Ovary (tissue), 9 donors: ENCODE measurements around the gene LRRC4C. TPM values are rescaled to one million over a fixed set of nuclear protein-coding genes. Genes with fewer than 3 reads are reported as not detected.
A peak's percentile ranks its signal among the peaks of the same experiment; 100 is the strongest.
"Not testable (repeated sequence)": the region's sequence is repeated elsewhere in the genome, so short reads cannot be mapped to it uniquely, and the experiment has no call there.

ENCODE experiments used
- DNase-seq, 5 donors: peaks; one replicate each; pipeline ENCODE4 v3.0.0-alpha.2; 2019 to 2020
- H3K27ac ChIP-seq, 2 donors: fragments of 200-600 bp; one replicate each; pipeline versions ENCODE4 v1.5.1 to v1.8.0; 2019 to 2022
- H3K27me3 ChIP-seq: fragments of 200-600 bp; one replicate; pipeline ENCODE4 v1.8.0; 2022
- H3K36me3 ChIP-seq: fragments of 200-600 bp; sonication (generic); one replicate; pipeline ENCODE4 v1.5.1; 2019
- H3K4me1 ChIP-seq: one replicate; pipeline ENCODE4 v1.8.1; 2013; ENCODE audit warnings: mild to moderate bottlenecking, moderate library complexity; ENCODE audit not compliant: insufficient read depth
- H3K4me3 ChIP-seq: fragments of 200-600 bp; sonication (generic); one replicate; pipeline ENCODE4 v1.5.1; 2017
- H3K9me3 ChIP-seq, 2 donors: fragments of 200-600 bp in 1 of 2; sonication (generic) in 1 of 2; one replicate each; pipeline versions ENCODE4 v1.5.1 to v1.8.1; 2013 to 2019; ENCODE audit warnings: mild to moderate bottlenecking in 1 of 2, moderate library complexity in 1 of 2
- EP300 ChIP-seq: sonication (generic); formaldehyde crosslinking; IDR thresholded peaks from one replicate; pipeline ENCODE4 v1.6.1; 2017; ENCODE audit warnings: antibody characterized with exemption
- POLR2A ChIP-seq: fragments of 450-650 bp; IDR thresholded peaks from one replicate; pipeline ENCODE4 v1.6.1; 2017; ENCODE audit warnings: antibody characterized with exemption, mild to moderate bottlenecking, moderate library complexity
- WGBS, 3 donors: extraction: QIAGEN DNeasy Blood & Tissue Kit in 1 of 3; methylation state at CpG; one replicate each; pipeline versions ENCODE4 v1.1.5 to v1.1.7; 2013 to 2017; 5-methylcytosine and 5-hydroxymethylcytosine counted together
- intact Hi-C, 4 donors: fragments of 100-400 bp; cut with DNase I; formaldehyde crosslinking; loops; one replicate each; pipeline versions ENCODE4 v1.11.0 to v1.15.1; 2022 to 2023
- polyA plus RNA-seq, 2 donors: library from polyadenylated mRNA; stranded (reverse); fragments of 200-250 nt in 1 of 2; fragments of 350-450 nt in 1 of 2; fragmentation: Illumina TruSeq in 1 of 2; extraction: RNeasy Lipid Tissue Mini Kit (QIAGEN cat#74804) in 1 of 2; gene quantifications; one replicate each; pipeline ENCODE4 v1.2.3, GENCODE V29; 2013 to 2014
- total RNA-seq, 7 donors: library from RNA; depleted of rRNA in 2 of 7; stranded (reverse); fragments of >200 nt in 2 of 7; fragmentation: NEBNext Ultra II Directional in 3 of 7; extraction: Animal tissue kit (Norgen Biotek cat#: 25700) in 3 of 7; gene quantifications; one replicate each; pipeline versions ENCODE4 v1.1.0 to v1.2.4, GENCODE V29; 2016 to 2023
- TF ChIP-seq, protein P1 (sequence below), 3 donors: fragments of 450-650 bp in 2 of 3; fragments of 200-600 bp in 1 of 3; IDR thresholded peaks; one replicate each; pipeline versions ENCODE4 v1.5.1 to v1.8.0; 2016 to 2022; ENCODE audit warnings: antibody characterized with exemption in 3 of 3, mild to moderate bottlenecking in 1 of 3
- donor health status: DM: no; HTN: no; CAD: no; lungs with moderate emphysema.
- donor health status: DM: no; HTN: no; CAD: no.
- donor health status: Bipolar disorder and iron deficiency.
- donor health status: DM: yes; HTN: yes; CAD: no.
- donor health status: DM: no; HTN: no; CAD: no.
- donor health status: DM: yes; HTN: yes; CAD: no.

The LRRC4C gene
- total and polyA plus RNA-seq, 9 donors = 0.15 to 12.5 (median 0.78) TPM

DNA sequence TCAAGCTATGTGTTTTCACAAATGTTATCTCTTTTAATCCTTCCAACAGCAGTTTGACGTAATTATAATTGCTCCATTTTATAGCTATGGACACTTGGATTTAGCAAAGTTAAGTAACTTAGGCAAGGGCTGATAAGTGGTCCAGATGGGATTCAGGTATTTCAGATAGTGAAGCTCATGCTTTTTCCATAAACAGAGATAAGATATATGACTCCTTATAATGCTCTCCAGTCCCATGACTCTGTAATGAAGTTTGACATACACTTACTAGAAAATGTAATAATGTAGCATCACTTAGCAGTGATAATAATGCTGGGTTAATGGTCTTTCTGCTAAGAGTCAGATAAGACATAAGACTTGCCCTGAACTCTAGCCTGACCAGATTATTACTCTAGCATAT is 892.1 kb downstream of the LRRC4C start:
- intact Hi-C loops = no loop called here

GRCh38 chr11:40544162-40544561 is 915.3 kb downstream of the LRRC4C start:
- intact Hi-C loops = no loop called here
- WGBS, 3 donors = 69 to 88% (median 74%) methylated on average over 3 of the region's 3 CpGs

More for the DNA sequence above, 892.1 kb downstream of the LRRC4C start:
- WGBS, 3 donors = 53 to 56% (median 55%) methylated on average over 1 of the region's 1 CpG
- no peak for DNase-seq
- Histone ChIP-seq H3K27ac (no peak overlapping the region), H3K4me3 (no peak overlapping the region), H3K27me3 (no peaks in the 10 kb centered on the region), H3K36me3 (no peaks in the 10 kb centered on the region), H3K4me1 (no peaks in the 10 kb centered on the region), H3K9me3 (no peaks in the 10 kb centered on the region)
- no peak for TF ChIP-seq EP300
- no peak for TF ChIP-seq POLR2A
- TF ChIP-seq, protein P1, sequence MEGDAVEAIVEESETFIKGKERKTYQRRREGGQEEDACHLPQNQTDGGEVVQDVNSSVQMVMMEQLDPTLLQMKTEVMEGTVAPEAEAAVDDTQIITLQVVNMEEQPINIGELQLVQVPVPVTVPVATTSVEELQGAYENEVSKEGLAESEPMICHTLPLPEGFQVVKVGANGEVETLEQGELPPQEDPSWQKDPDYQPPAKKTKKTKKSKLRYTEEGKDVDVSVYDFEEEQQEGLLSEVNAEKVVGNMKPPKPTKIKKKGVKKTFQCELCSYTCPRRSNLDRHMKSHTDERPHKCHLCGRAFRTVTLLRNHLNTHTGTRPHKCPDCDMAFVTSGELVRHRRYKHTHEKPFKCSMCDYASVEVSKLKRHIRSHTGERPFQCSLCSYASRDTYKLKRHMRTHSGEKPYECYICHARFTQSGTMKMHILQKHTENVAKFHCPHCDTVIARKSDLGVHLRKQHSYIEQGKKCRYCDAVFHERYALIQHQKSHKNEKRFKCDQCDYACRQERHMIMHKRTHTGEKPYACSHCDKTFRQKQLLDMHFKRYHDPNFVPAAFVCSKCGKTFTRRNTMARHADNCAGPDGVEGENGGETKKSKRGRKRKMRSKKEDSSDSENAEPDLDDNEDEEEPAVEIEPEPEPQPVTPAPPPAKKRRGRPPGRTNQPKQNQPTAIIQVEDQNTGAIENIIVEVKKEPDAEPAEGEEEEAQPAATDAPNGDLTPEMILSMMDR (IDR thresholded peaks at IDR 0.05) = no peak

GRCh38 chr11:40542821-40543220 is 916.6 kb downstream of the LRRC4C start:
- Histone ChIP-seq H3K4me3 (no peak overlapping the region), H3K4me1 (no peaks in the 10 kb centered on the region), H3K9me3 (no peaks in the 10 kb centered on the region), H3K27me3 (no peaks in the 10 kb centered on the region), H3K27ac (no peak overlapping the region), H3K36me3 (no peaks in the 10 kb centered on the region)
- TF ChIP-seq, protein P1 (IDR thresholded peaks at IDR 0.05) = no peak
- no peak for DNase-seq
- intact Hi-C loops = no loop called here
- 56 to 76% (median 65%) methylated on average over 1 of the region's 1 CpG for WGBS, 3 donors

More at GRCh38 chr11:40544162-40544561, 915.3 kb downstream of the LRRC4C start:
- no peak for DNase-seq
- Histone ChIP-seq H3K36me3 (no peaks in the 10 kb centered on the region), H3K4me1 (no peaks in the 10 kb centered on the region), H3K27ac (no peak overlapping the region), H3K4me3 (no peak overlapping the region), H3K9me3 (no peaks in the 10 kb centered on the region), H3K27me3 (no peaks in the 10 kb centered on the region)
- TF ChIP-seq EP300 (no peak), POLR2A (no peak)
- TF ChIP-seq, protein P1 (IDR thresholded peaks at IDR 0.05) = no peak

- H3K27me3 ChIP-seq = no peaks in the 10 kb centered on the region
- DNase-seq = no peak
- no peaks in the 10 kb centered on the region for H3K4me1 ChIP-seq
- TF ChIP-seq POLR2A (no peak), EP300 (no peak)
- TF ChIP-seq, protein P1 (IDR thresholded peaks at IDR 0.05) = no peak
- H3K9me3 ChIP-seq = no peaks in the 10 kb centered on the region
- H3K27ac ChIP-seq = no peak overlapping the region
- WGBS, 3 donors = 86 to 92% (median 90%) methylated on average over 3 of the region's 3 CpGs
- no peak overlapping the region for H3K4me3 ChIP-seq
- intact Hi-C loops = no loop called here
- no peaks in the 10 kb centered on the region for H3K36me3 ChIP-seq
Observed at GRCh38 chr11:40537734-40538133, 921.7 kb downstream of the LRRC4C start.

GRCh38 chr11:40522080-40522479 is 937.4 kb downstream of the LRRC4C start:
- H3K27ac ChIP-seq, H3K27me3 ChIP-seq, H3K4me1 ChIP-seq, H3K36me3 ChIP-seq, intact Hi-C loops, H3K9me3 ChIP-seq, H3K4me3 ChIP-seq: not testable (repeated sequence)
- 78 to 83% (median 82%) methylated on average over 6 of the region's 6 CpGs for whole genome bisulfite sequencing, 3 donors
- peak in 1 of 5 donors; percentile 10 for DNase-seq
